ENCODE results near the gene NCBP3.
"Not testable (repeated sequence)": the region's sequence is repeated elsewhere in the genome, so short reads cannot be mapped to it uniquely, and the experiment has no call there.

The NCBP3 gene

GRCh38 chr17:3864534-3864933 lies 18.5 kb upstream of the NCBP3 start:
- Histone ChIP-seq H3K36me3 (ENCODE audit: insufficient read depth, low read length) (peaks cover 9% of the 10 kb centered on the region), H3K4me1 (ENCODE audit: insufficient read depth, low read length) (no peaks in the 10 kb centered on the region), H3K4me3 (ENCODE audit: low read length) (no peak overlapping the region), H3K27me3 (ENCODE audit: insufficient read depth, low read length) (no peaks in the 10 kb centered on the region), H3K9ac (ENCODE audit: low read depth, low read length) (no peak overlapping the region), H3K27ac (ENCODE audit: low read depth, low read length) (no peak overlapping the region), H3K9me3 (ENCODE audit: insufficient read depth, low read depth, low read length) (no peaks in the 10 kb centered on the region)
- WGBS = 93% methylated on average over 10 of the region's 10 CpGs

- 93% methylated on average over 28 of the region's 28 CpGs for WGBS
- Histone ChIP-seq H3K36me3 (ENCODE audit: insufficient read depth, low read length) (peaks cover 9% of the 10 kb centered on the region), H3K4me1 (ENCODE audit: insufficient read depth, low read length) (no peaks in the 10 kb centered on the region), H3K27me3 (ENCODE audit: insufficient read depth, low read length) (no peaks in the 10 kb centered on the region), H3K4me3 (ENCODE audit: low read length) (no peak overlapping the region), H3K27ac (ENCODE audit: low read depth, low read length) (no peak overlapping the region), H3K9ac (ENCODE audit: low read depth, low read length) (no peak overlapping the region), H3K9me3 (ENCODE audit: insufficient read depth, low read depth, low read length) (no peaks in the 10 kb centered on the region)
Measured at GRCh38 chr17:3861761-3862681, 16.0 kb upstream of the NCBP3 start.

- Histone ChIP-seq H3K4me1 (ENCODE audit: insufficient read depth, low read length) (no peaks in the 10 kb centered on the region), H3K4me3 (ENCODE audit: low read length) (no peak overlapping the region), H3K27me3 (ENCODE audit: insufficient read depth, low read length) (no peaks in the 10 kb centered on the region), H3K27ac (ENCODE audit: low read depth, low read length) (no peak overlapping the region), H3K36me3 (ENCODE audit: insufficient read depth, low read length) (peaks cover 9% of the 10 kb centered on the region), H3K9ac (ENCODE audit: low read depth, low read length) (no peak overlapping the region), H3K9me3 (ENCODE audit: insufficient read depth, low read depth, low read length) (no peaks in the 10 kb centered on the region)
- 92% methylated on average over 30 of the region's 30 CpGs for WGBS
Measured at GRCh38 chr17:3860939-3861700, 15.1 kb upstream of the NCBP3 start.

GRCh38 chr17:3859940-3860339 lies 13.9 kb upstream of the NCBP3 start:
- no peak overlapping the region for H3K4me3 ChIP-seq (ENCODE audit: low read length)
- no peaks in the 10 kb centered on the region for H3K9me3 ChIP-seq (ENCODE audit: insufficient read depth, low read depth, low read length)
- H3K4me1 ChIP-seq (ENCODE audit: insufficient read depth, low read length) = no peaks in the 10 kb centered on the region
- H3K9ac ChIP-seq (ENCODE audit: low read depth, low read length) = no peak overlapping the region
- no peaks in the 10 kb centered on the region for H3K27me3 ChIP-seq (ENCODE audit: insufficient read depth, low read length)
- 95% methylated on average over 8 of the region's 9 CpGs for WGBS
- H3K27ac ChIP-seq (ENCODE audit: low read depth, low read length) = no peak overlapping the region
- H3K36me3 ChIP-seq (ENCODE audit: insufficient read depth, low read length) = peaks cover 9% of the 10 kb centered on the region

GRCh38 chr17:3857261-3858105 lies 11.4 kb upstream of the NCBP3 start:
- no peak overlapping the region for H3K4me3 ChIP-seq (ENCODE audit: low read length)
- no peaks in the 10 kb centered on the region for H3K27me3 ChIP-seq (ENCODE audit: insufficient read depth, low read length)
- no peaks in the 10 kb centered on the region for H3K9me3 ChIP-seq (ENCODE audit: insufficient read depth, low read depth, low read length)
- no peak overlapping the region for H3K27ac ChIP-seq (ENCODE audit: low read depth, low read length)
- WGBS = 85% methylated on average over 16 of the region's 16 CpGs
- H3K36me3 ChIP-seq (ENCODE audit: insufficient read depth, low read length) = peaks cover 9% of the 10 kb centered on the region
- H3K4me1 ChIP-seq (ENCODE audit: insufficient read depth, low read length) = no peaks in the 10 kb centered on the region
- H3K9ac ChIP-seq (ENCODE audit: low read depth, low read length) = no peak overlapping the region

- H3K4me1 ChIP-seq (ENCODE audit: insufficient read depth, low read length); H3K9ac ChIP-seq (ENCODE audit: low read depth, low read length); H3K27ac ChIP-seq (ENCODE audit: low read depth, low read length); H3K27me3 ChIP-seq (ENCODE audit: insufficient read depth, low read length); H3K9me3 ChIP-seq (ENCODE audit: insufficient read depth, low read depth, low read length); H3K36me3 ChIP-seq (ENCODE audit: insufficient read depth, low read length); H3K4me3 ChIP-seq (ENCODE audit: low read length): not testable (repeated sequence)
- 96% methylated on average over 11 of the region's 36 CpGs for WGBS
Measured at GRCh38 chr17:3854204-3854603, 8.2 kb upstream of the NCBP3 start.

- Histone ChIP-seq H3K9ac (ENCODE audit: low read depth, low read length) (no peak overlapping the region), H3K27ac (ENCODE audit: low read depth, low read length) (no peak overlapping the region), H3K36me3 (ENCODE audit: insufficient read depth, low read length) (no peaks in the 10 kb centered on the region), H3K4me1 (ENCODE audit: insufficient read depth, low read length) (no peaks in the 10 kb centered on the region), H3K4me3 (ENCODE audit: low read length) (no peak overlapping the region), H3K27me3 (ENCODE audit: insufficient read depth, low read length) (no peaks in the 10 kb centered on the region), H3K9me3 (ENCODE audit: insufficient read depth, low read depth, low read length) (no peaks in the 10 kb centered on the region)
- 82% methylated on average over 10 of the region's 10 CpGs for WGBS
Measured at GRCh38 chr17:3852561-3852960, 6.5 kb upstream of the NCBP3 start.

- Histone ChIP-seq H3K4me3 (ENCODE audit: low read length) (no peak overlapping the region), H3K4me1 (ENCODE audit: insufficient read depth, low read length) (no peaks in the 10 kb centered on the region), H3K27ac (ENCODE audit: low read depth, low read length) (no peak overlapping the region), H3K27me3 (ENCODE audit: insufficient read depth, low read length) (no peaks in the 10 kb centered on the region), H3K9me3 (ENCODE audit: insufficient read depth, low read depth, low read length) (no peaks in the 10 kb centered on the region), H3K36me3 (ENCODE audit: insufficient read depth, low read length) (no peaks in the 10 kb centered on the region), H3K9ac (ENCODE audit: low read depth, low read length) (no peak overlapping the region)
- WGBS = 89% methylated on average over 24 of the region's 24 CpGs
Measured at GRCh38 chr17:3851461-3852100, 5.5 kb upstream of the NCBP3 start.

- H3K27ac ChIP-seq (ENCODE audit: low read depth, low read length) = no peak overlapping the region
- no peaks in the 10 kb centered on the region for H3K9me3 ChIP-seq (ENCODE audit: insufficient read depth, low read depth, low read length)
- H3K9ac ChIP-seq (ENCODE audit: low read depth, low read length) = no peak overlapping the region
- H3K4me3 ChIP-seq (ENCODE audit: low read length) = no peak overlapping the region
- peaks cover 6% of the 10 kb centered on the region; the same call in 1 of the 2 replicates for H3K4me1 ChIP-seq (ENCODE audit: insufficient read depth, low read length)
- H3K36me3 ChIP-seq (ENCODE audit: insufficient read depth, low read length) = peaks cover 10% of the 10 kb centered on the region
- WGBS = 88% methylated on average over 6 of the region's 9 CpGs
- no peaks in the 10 kb centered on the region for H3K27me3 ChIP-seq (ENCODE audit: insufficient read depth, low read length)
Measured at GRCh38 chr17:3848229-3848835, 2.3 kb upstream of the NCBP3 start.

GRCh38 chr17:3847165-3847670 lies 1.2 kb upstream of the NCBP3 start:
- peaks cover 6% of the 10 kb centered on the region; the same call in 1 of the 2 replicates for H3K4me1 ChIP-seq (ENCODE audit: insufficient read depth, low read length)
- 96% methylated on average over 9 of the region's 9 CpGs for WGBS
- no peak overlapping the region for H3K27ac ChIP-seq (ENCODE audit: low read depth, low read length)
- peaks cover 21% of the 10 kb centered on the region for H3K36me3 ChIP-seq (ENCODE audit: insufficient read depth, low read length)
- no peaks in the 10 kb centered on the region for H3K9me3 ChIP-seq (ENCODE audit: insufficient read depth, low read depth, low read length)
- no peaks in the 10 kb centered on the region for H3K27me3 ChIP-seq (ENCODE audit: insufficient read depth, low read length)
- no peak overlapping the region for H3K9ac ChIP-seq (ENCODE audit: low read depth, low read length)
- H3K4me3 ChIP-seq (ENCODE audit: low read length) = no peak overlapping the region

All from HUES64 (cell line).